Aorta (tissue), 5 donors: ENCODE measurements around the gene LRRC72. TPM values are rescaled to one million over a fixed set of nuclear protein-coding genes. Genes with fewer than 3 reads are reported as not detected.

ENCODE experiments used
- ATAC-seq: fragments of 200-7000 bp; cut with Tn5 transposase; one replicate; pipeline ENCODE4 v1.9.1; 2022; ENCODE audit warnings: moderate library complexity; ENCODE audit not compliant: low FRiP score
- DNase-seq, 2 donors: peaks; one replicate each; pipeline ENCODE4 v3.0.0-alpha.2; 2020
- H3K27ac ChIP-seq, 2 donors: one replicate each; pipeline ENCODE4 v1.5.1; 2013; ENCODE audit warnings: low read length in 2 of 2, mild to moderate bottlenecking in 2 of 2, moderate library complexity in 2 of 2, control low read depth in 1 of 2, inconsistent platforms in 1 of 2, low read depth in 1 of 2
- H3K27me3 ChIP-seq, 2 donors: one replicate each; pipeline ENCODE4 v1.6.1; 2013; ENCODE audit warnings: control low read depth in 1 of 2, low read length in 1 of 2, mild to moderate bottlenecking in 1 of 2, moderate library complexity in 1 of 2; ENCODE audit not compliant: insufficient read depth in 2 of 2, control insufficient read depth in 1 of 2
- H3K36me3 ChIP-seq, 2 donors: one replicate each; pipeline ENCODE4 v1.6.1; 2013; ENCODE audit warnings: control low read depth in 1 of 2, low read length in 1 of 2, mild to moderate bottlenecking in 1 of 2; ENCODE audit not compliant: insufficient read depth in 2 of 2, control insufficient read depth in 1 of 2
- H3K4me1 ChIP-seq, 2 donors: one replicate each; pipeline ENCODE4 v1.6.1; 2013; ENCODE audit warnings: low read length in 2 of 2, control low read depth in 1 of 2, mild to moderate bottlenecking in 1 of 2, moderate library complexity in 1 of 2; ENCODE audit not compliant: insufficient read depth in 2 of 2, control insufficient read depth in 1 of 2
- H3K4me3 ChIP-seq, 2 donors: one replicate each; pipeline ENCODE4 v1.5.1; 2013; ENCODE audit warnings: low read length in 2 of 2, control low read depth in 1 of 2, mild to moderate bottlenecking in 1 of 2
- H3K9me3 ChIP-seq: one replicate; pipeline ENCODE4 v1.6.1; 2013; ENCODE audit warnings: mild to moderate bottlenecking, low read length; ENCODE audit not compliant: control insufficient read depth
- WGBS, 2 donors: extraction: QIAGEN DNeasy Blood & Tissue Kit; methylation state at CpG; one replicate each; pipeline ENCODE4 v1.1.7; 2013; 5-methylcytosine and 5-hydroxymethylcytosine counted together
- intact Hi-C, 2 donors: fragments of 100-400 bp; cut with DNase I; formaldehyde crosslinking; loops; one replicate each; pipeline versions ENCODE4 v1.14.2 to v1.15.0; 2022
- long read RNA-seq, 2 donors: library from polyadenylated mRNA; unstranded; transcript quantifications; one replicate each; pipeline ENCODE4 v2.0.0, GENCODE V29; 2020 to 2021
- polyA plus RNA-seq, 2 donors: library from polyadenylated mRNA; stranded (reverse); fragments of 200-250 nt; gene quantifications; one replicate each; pipeline ENCODE4 v1.2.3, GENCODE V29; 2013
- total RNA-seq, 2 donors: library from RNA; stranded (reverse); fragmentation: NEBNext Ultra II Directional; extraction: Animal tissue kit (Norgen Biotek cat#: 25700); gene quantifications; one replicate each; pipeline ENCODE4 v1.2.1, GENCODE V29; 2021
- donor health status: healthy with polysubstance abuse.
- donor health status: Bipolar disorder and iron deficiency.
- donor health status: DM: no; HTN: no; CAD: no.
- donor health status: DM: no; HTN: no; CAD: no.
- donor health status: DM: yes; HTN: yes; CAD: no.

The LRRC72 gene
- total RNA-seq (not detected), polyA plus RNA-seq (not detected)
- long read RNA-seq, donor 1 = 0 reads
- long read RNA-seq, donor 2 = 0 reads

- ATAC-seq = peak; percentile 11
These were observed at the start of gene LRRC72 for GRCh38 chr7:16526742-16527540. TSS of gene LRRC72 (plus strand) at chr7:16526825. CDS start at chr7:16526953, 128 bp downstream.

GRCh38 chr7:16479161-16479560 lies 47.5 kb upstream of the LRRC72 start:
- Histone ChIP-seq H3K9me3 (no peaks in the 10 kb centered on the region), H3K27ac (no peak overlapping the region), H3K36me3 (no peaks in the 10 kb centered on the region), H3K4me3 (no peak overlapping the region), H3K4me1 (no peaks in the 10 kb centered on the region), H3K27me3 (no peaks in the 10 kb centered on the region)
- WGBS, 2 donors = 60 to 70% methylated on average over 4 of the region's 4 CpGs
- DNase-seq = no peak
- no peak for ATAC-seq
- intact Hi-C loops = no loop called here

More at GRCh38 chr7:16526742-16527540, at the start of gene LRRC72:
- no peak within 1 kb of the TSS for H3K27ac ChIP-seq
- H3K9me3 ChIP-seq = no peaks in the 10 kb centered on the region
- intact Hi-C loops = no loop called here
- H3K36me3 ChIP-seq = no peaks in the 10 kb centered on the region
- no peak within 1 kb of the TSS for H3K4me3 ChIP-seq
- no peaks in the 10 kb centered on the region for H3K27me3 ChIP-seq
- DNase-seq = no peak
- H3K4me1 ChIP-seq = no peaks in the 10 kb centered on the region
- WGBS, 2 donors = 97% methylated on average over 31 of the region's 31 CpGs

DNA sequence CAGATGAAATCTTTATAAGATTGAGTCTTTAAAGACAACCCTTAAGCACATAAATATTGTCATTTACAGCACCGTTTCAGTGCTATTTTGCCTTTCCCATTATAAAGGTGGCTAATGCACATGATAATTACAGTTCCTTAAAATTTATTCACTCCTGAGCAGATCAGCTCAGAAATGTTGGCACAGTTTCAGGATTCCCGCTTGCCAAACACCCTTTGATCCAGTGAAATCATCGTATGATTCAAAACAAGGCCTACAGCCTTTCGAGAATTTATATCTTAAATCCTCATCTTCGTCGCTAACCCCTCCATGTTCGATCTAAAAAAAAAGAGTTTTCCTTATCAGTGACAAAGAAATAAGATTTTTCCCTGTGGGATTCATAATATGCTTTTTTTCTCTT lies 47.0 kb upstream of the LRRC72 start:
- H3K27ac ChIP-seq = no peak overlapping the region
- H3K4me1 ChIP-seq = no peaks in the 10 kb centered on the region
- intact Hi-C loops = no loop called here
- H3K9me3 ChIP-seq = no peaks in the 10 kb centered on the region
- no peaks in the 10 kb centered on the region for H3K27me3 ChIP-seq
- DNase-seq = no peak
- no peaks in the 10 kb centered on the region for H3K36me3 ChIP-seq
- no peak for ATAC-seq
- H3K4me3 ChIP-seq = no peak overlapping the region
- WGBS, 2 donors = 72 to 85% methylated on average over 7 of the region's 7 CpGs

DNA sequence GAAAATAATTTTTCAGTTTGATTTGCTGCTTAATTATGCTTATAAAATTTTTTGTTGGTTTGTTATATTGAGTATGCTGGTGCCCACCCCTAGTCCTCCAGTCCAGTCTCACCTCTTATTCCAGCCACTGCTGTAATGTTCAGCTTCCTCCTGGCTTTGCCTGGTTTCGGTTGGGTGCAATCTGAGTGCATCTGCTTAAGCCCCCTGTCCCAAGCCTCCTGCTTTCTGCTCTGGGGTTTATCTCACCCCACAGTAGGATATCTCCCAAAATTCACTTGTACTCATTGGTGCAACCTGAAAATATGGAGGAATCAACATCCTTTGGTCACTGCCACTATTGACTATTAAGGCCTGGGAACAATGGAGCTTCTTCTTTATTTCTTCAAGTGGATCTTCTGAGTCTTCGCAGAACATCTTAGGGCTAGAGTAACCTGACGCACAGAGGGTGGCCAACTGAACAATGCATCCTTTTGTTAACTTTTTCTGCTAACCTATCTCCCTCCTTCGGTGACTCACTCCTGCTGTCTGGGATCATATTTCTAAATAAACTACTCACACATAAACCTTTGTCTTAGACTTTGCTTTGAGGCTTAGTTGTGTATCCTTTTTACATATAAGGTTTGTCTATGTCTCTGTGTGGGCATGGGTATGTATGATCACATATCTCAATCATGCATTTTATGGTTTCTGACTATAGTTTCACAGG lies 42.0 kb upstream of the LRRC72 start:
- Histone ChIP-seq H3K27me3 (no peaks in the 10 kb centered on the region), H3K27ac (no peak overlapping the region), H3K36me3 (no peaks in the 10 kb centered on the region), H3K4me1 (no peaks in the 10 kb centered on the region), H3K4me3 (no peak overlapping the region), H3K9me3 (no peaks in the 10 kb centered on the region)
- DNase-seq (no peak), ATAC-seq (no peak)
- intact Hi-C loops = no loop called here
- WGBS, 2 donors = 75 to 89% methylated on average over 4 of the region's 4 CpGs

DNA sequence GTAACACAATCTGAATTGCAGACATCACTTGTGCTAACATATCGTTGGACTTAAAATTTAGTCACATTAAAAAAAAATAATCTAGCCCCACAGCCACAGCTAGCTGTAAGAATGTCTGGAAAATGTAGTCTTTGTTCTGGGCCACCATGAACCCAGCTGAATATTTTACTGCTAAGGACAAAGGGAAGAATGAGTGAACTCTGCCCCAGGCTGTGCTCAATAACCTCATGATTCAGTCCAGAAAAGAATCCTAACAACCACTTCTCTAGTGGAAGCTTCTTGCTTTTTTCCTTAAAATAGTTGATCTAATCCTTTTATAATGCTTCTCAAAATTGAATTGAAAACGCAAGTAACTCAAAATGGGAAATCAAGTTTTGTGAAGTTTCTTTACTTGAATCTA lies 35.5 kb upstream of the LRRC72 start:
- Histone ChIP-seq H3K27ac (no peak overlapping the region), H3K4me1 (no peaks in the 10 kb centered on the region), H3K36me3 (no peaks in the 10 kb centered on the region), H3K4me3 (no peak overlapping the region), H3K9me3 (no peaks in the 10 kb centered on the region), H3K27me3 (no peaks in the 10 kb centered on the region)
- 70% methylated on average over 2 of the region's 2 CpGs for WGBS, 2 donors
- intact Hi-C loops = no loop called here
- DNase-seq (no peak), ATAC-seq (no peak)

DNA sequence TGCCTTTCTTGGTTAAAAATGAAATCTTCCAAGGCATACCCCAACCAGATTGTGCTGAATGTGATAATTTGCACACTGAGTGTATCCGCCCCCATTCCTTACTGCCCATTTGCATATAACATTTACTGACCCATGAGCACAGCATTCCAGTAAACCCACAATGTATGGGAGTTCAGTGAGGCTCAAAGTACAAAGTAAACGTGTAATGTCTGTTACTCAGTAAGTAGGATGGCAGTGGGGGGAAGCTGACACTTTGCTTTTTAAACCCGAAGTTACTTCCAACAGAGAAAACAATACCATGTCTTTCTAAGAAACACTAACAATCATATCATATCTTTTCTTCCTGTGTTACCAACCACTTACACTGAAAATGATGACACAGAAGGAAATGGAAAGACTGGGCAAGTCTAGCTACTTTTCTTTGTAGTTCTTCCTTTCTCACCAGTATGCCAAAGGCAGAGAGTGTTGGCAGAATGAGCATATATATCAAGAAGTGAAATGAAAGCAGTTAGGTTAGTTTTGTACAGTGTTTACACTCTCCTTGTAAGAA lies 34.0 kb upstream of the LRRC72 start:
- Histone ChIP-seq H3K36me3 (no peaks in the 10 kb centered on the region), H3K4me1 (no peaks in the 10 kb centered on the region), H3K4me3 (no peak overlapping the region), H3K9me3 (no peaks in the 10 kb centered on the region), H3K27me3 (no peaks in the 10 kb centered on the region), H3K27ac (no peak overlapping the region)
- no peak for DNase-seq
- intact Hi-C loops = no loop called here
- WGBS, 2 donors = 45 to 47% methylated on average over 3 of the region's 3 CpGs
- no peak for ATAC-seq

DNA sequence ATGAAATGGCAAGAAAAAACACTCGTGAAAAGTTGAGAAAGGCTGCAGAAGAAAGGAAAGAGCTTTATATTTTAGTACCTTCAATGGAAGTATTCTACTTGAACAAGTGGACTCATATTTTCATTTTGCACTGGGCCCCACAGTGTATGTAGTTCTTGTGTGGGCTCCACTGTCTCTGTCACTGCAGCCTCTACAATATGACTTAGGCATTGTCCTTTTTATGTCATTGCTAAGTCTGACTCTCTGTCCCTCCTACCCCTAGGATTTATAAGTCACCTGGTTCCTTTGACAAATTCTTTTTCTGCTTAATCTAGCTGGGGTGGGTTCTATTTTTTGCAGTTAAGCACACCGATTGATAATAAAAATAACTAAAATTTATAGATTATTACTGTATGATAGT lies 33.4 kb upstream of the LRRC72 start:
- Histone ChIP-seq H3K27ac (no peak overlapping the region), H3K9me3 (no peaks in the 10 kb centered on the region), H3K4me3 (no peak overlapping the region), H3K4me1 (no peaks in the 10 kb centered on the region), H3K36me3 (no peaks in the 10 kb centered on the region), H3K27me3 (no peaks in the 10 kb centered on the region)
- intact Hi-C loops = no loop called here
- no peak for DNase-seq
- WGBS, 2 donors = 82 to 91% methylated on average over 2 of the region's 2 CpGs
- ATAC-seq = no peak

GRCh38 chr7:16494551-16494950 lies 32.1 kb upstream of the LRRC72 start:
- Histone ChIP-seq H3K4me1 (no peaks in the 10 kb centered on the region), H3K27me3 (no peaks in the 10 kb centered on the region), H3K36me3 (no peaks in the 10 kb centered on the region), H3K27ac (no peak overlapping the region), H3K4me3 (no peak overlapping the region), H3K9me3 (no peaks in the 10 kb centered on the region)
- 73 to 76% methylated on average over 2 of the region's 2 CpGs for WGBS, 2 donors
- DNase-seq = no peak
- intact Hi-C loops = no loop called here
- ATAC-seq = no peak
